Measurements from ENCODE around the gene TMEM39A.

- TF ChIP-seq CREB1 (IDR thresholded peaks at IDR 0.05; ENCODE audit: low read depth) (no peak), EP300 (IDR thresholded peaks at IDR 0.05; ENCODE audit: borderline replicate concordance) (no peak), TCF12 (IDR thresholded peaks at IDR 0.05; ENCODE audit: low read depth) (no peak), NFIC (IDR thresholded peaks at IDR 0.05) (no peak), TEAD4 (IDR thresholded peaks at IDR 0.05) (no peak), MAX (IDR thresholded peaks at IDR 0.05) (no peak), ZBTB7A (IDR thresholded peaks at IDR 0.05; ENCODE audit: low read depth) (no peak), TAF1 (IDR thresholded peaks at IDR 0.05; ENCODE audit: low read depth) (no peak), RAD21 (IDR thresholded peaks at IDR 0.05; ENCODE audit: low read depth) (no peak), YY1 (IDR thresholded peaks at IDR 0.05; ENCODE audit: low read depth) (no peak), REST (IDR thresholded peaks at IDR 0.05; ENCODE audit: low read depth) (no peak), USF1 (IDR thresholded peaks at IDR 0.05) (no peak), EGR1 (IDR thresholded peaks at IDR 0.05) (no peak)
Observed at GRCh38 chr3:119405315-119405714, 58.1 kb downstream of the TMEM39A start.
